GM19238 (cell line): Measurements from ENCODE around the gene TEX55.
"Not testable (repeated sequence)": the region's sequence is repeated elsewhere in the genome, so short reads cannot be mapped to it uniquely, and the experiment has no call there.

Source experiments
- DNase-seq: peaks from one replicate; pipeline ENCODE4 v3.0.0; 2011; ENCODE audit warnings: low spot score; ENCODE audit not compliant: insufficient read length

Gene TEX55

GRCh38 chr3:119160361-119160760, 14.4 kb downstream of the TEX55 start:
- no peak for DNase-seq

GRCh38 chr3:119160815-119161214, 14.8 kb downstream of the TEX55 start:
- DNase-seq, result no peak

DNA sequence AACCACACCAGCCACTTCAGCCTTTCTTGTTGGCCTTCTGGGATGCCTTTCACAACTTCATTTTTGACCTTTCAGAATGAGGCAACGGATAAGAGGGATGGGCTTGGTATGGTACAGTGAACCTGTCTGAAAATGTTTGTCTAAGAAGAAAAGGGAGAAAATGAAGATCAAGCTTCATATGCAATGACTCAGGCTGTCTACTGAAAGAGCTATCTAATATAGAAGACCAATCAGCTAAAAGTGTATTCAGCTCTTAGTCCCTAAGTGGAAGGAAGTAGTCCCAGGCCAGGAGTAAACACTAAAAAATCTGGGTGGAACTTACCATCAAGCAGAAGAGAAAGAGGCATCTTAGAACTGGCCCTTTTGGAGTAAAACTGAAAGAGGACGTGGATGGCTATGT, 15.3 kb downstream of the TEX55 start:
- DNase-seq, result no peak

- DNase-seq, result not testable (repeated sequence)
These were observed 18.8 kb downstream of the TEX55 start for GRCh38 chr3:119164745-119165144.

DNA sequence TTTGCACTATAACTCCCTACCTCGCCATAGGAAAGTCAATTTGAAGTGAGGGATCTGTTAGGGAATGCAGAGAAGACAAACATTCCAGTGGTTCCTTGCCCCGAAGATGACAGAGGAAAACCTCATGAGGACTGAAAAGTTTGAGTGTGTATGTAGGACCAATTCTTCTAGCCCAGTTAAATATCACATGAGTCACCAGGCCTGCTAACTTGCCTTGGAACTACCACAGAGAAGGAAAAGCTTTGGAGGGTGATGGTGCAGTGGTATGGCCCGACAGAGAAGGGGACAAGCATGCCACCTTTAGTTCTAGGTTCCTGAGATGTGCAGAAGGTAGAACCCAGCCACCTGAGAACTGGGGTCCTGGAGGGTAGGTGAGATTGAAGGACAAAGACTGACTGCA, 24.9 kb downstream of the TEX55 start:
- DNase-seq, result no peak

- DNase-seq, result no peak
These were observed 27.4 kb downstream of the TEX55 start, which contains the start of gene UPK1B for GRCh38 chr3:119173325-119173724. Gene UPK1B, plus strand, starts transcription at chr3:119173598. Its CDS starts 13,144 bp downstream, at chr3:119186742.

GRCh38 chr3:119175872-119176756, 30.1 kb downstream of the TEX55 start:
- no peak for DNase-seq

DNA sequence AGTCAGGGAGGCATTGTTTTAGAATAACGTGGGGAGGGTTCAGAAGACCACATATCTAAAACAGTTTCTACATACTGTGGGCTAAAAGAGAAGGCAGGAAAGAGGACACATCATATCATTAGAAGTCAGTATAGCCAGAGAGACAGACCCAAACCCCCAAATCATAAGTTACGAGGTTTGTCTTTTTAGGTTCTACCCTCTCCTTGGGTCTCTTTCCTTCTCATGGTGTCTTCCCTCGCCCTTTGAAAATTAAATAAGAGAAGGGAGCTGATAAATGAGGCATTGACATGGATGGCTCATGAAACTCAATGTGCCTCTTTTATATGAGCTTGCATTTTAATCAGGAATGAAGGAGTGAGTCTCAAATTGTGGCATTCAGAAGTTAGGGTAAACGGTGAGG, 30.8 kb downstream of the TEX55 start:
- DNase-seq, result no peak

- no peak for DNase-seq
These were observed 31.4 kb downstream of the TEX55 start for GRCh38 chr3:119177321-119177720.

DNA sequence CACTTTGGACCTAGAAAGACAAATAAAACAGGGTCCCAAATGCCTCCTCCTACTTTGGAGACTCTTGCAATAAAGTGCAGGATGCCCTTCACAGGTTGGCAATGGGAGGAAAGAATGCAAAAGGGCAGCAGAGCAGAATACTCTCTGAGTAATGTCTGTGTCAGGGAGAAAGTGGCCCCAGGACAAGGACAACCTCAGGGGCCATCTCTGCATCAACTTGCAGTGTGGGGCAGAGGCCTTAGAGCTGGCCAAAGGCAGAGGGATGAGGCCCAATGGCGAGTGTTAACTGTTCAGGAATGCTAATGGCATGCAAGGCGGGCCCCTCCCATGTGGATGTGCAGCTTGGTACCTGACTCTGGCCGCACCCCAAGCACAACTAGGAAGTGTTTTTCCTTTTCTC, 35.8 kb downstream of the TEX55 start:
- no peak for DNase-seq

DNA sequence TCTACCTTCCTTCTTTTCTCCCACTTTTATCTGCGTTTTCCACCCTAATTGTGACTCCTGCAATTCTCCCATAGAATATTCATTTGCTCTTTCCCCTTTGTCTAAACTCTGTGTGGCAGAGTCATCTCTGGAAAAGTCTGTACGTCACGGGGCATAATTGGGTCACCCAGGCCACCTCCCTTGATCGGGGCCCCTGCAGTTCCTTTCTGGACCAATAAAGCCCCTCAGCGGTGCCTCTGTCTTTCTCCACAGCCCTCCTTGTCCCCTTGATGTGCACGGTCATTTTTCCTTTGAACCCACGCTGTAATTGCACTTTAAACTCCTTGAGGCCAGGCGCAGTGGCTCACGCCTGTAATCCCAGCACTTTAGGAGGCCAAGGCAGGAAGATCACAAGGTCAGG, 38.1 kb downstream of the TEX55 start:
- no peak for DNase-seq

- DNase-seq, result no peak
These were observed 39.0 kb downstream of the TEX55 start for GRCh38 chr3:119184796-119185570.

DNA sequence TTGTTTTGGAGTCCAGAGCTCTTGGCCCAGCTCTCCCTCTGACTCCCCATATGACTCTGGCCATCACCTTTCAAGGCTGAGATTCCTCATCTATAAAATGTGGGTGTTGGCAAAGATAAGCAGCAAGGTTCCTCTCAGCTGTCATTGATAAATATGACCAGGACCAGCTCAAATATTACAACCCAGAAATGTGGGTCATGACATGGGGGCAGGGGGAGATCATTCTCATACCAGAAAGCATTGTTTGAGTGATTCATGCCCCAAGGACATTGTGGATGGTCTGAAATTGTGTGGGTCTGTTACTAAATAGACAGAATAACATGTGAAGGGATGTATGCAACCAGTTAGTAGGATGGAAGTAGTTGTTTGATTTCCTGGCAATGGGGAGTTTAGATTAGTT, 41.3 kb downstream of the TEX55 start:
- no peak for DNase-seq

DNA sequence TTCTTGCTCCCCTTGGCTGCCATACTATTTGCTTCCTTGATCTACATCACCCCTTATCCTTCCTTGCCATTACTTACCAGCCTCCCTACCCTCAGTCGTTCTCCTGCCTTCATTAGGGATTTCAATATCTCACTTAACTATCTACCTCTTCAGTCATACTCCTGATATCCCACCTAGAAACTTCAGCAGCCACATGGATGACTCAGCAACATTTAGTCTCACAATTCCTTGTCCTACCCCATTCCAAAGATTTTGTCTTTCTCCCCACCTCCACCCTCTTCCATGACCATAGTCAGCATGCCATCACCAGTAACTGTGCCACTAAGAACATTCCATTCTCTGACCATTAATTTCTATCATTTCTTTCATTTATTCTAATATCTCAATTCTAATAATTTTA, 45.8 kb downstream of the TEX55 start:
- no peak for DNase-seq

GRCh38 chr3:119194237-119195150, 48.5 kb downstream of the TEX55 start:
- DNase-seq, result no peak

DNA sequence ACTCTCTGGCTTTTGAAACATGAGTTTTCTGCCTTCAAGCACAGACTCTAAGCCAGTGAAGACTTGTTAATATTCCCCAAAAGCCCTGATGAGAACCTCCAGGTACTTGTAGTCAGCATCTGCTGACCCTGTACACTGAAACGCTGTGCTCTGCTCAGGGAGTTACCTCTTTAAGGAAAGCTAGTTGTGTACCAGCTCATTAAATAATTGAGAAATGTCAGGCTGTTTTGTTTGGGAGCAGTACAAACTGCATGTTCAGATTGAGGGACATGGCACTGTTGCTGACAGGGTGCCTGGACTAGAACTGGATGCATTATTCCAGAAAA, 49.1 kb downstream of the TEX55 start:
- DNase-seq, result no peak

DNA sequence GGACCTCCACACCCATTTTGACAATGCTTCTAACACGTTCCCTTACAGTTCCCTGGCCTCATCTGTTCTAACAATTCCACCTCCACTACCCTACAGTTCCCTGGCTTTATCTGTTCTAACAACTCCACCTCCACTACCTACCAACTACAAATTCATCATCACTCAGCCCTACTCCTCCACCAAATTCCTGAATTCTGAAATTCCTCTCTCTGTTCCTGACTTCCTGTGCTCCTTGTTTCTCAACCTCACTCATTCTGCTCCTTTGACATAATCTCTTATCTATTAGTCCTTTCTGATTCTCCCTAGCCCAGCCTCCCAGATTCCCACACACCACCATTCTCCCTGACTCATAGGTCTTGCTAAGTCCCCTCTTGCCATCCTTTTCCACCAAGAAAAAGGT, 49.9 kb downstream of the TEX55 start:
- no peak for DNase-seq
